Measurements from ENCODE around the gene POFUT2.

GRCh38 chr21:45330075-45330781, 42.5 kb upstream of the POFUT2 start:
- TF ChIP-seq CTCF (conservative IDR thresholded peaks at IDR 0.05; ENCODE audit: low read depth, low read length) = no peak
- TF ChIP-seq EZH2phosphoT487 (IDR thresholded peaks at IDR 0.05; ENCODE audit: borderline replicate concordance, low read length) = no peak

Data from PC-3 (cell line).